Endodermal cell (in vitro differentiated cells): ENCODE measurements around the gene SSH2. TPM values are rescaled to one million over a fixed set of nuclear protein-coding genes. Genes with fewer than 3 reads are reported as not detected.

Experiments used
- DNase-seq: peaks from one replicate; pipeline ENCODE4 v3.0.0-alpha.2; 2017
- H3K27ac ChIP-seq: 2 replicates; pipeline ENCODE4 v1.5.1; 2013; ENCODE audit warnings: mild to moderate bottlenecking, low read depth, low read length, moderate library complexity
- H3K27me3 ChIP-seq: 2 replicates; pipeline ENCODE4 v1.6.1; 2013; ENCODE audit warnings: mild to moderate bottlenecking, low read length, moderate library complexity; ENCODE audit not compliant: insufficient read depth, control insufficient read depth, poor library complexity, severe bottlenecking
- H3K36me3 ChIP-seq: 2 replicates; pipeline ENCODE4 v1.7.0; 2013; ENCODE audit warnings: mild to moderate bottlenecking, low read length, moderate library complexity; ENCODE audit not compliant: control insufficient read depth, insufficient read depth
- H3K4me1 ChIP-seq: one replicate; pipeline ENCODE4 v1.7.0; 2013; ENCODE audit warnings: low read length; ENCODE audit not compliant: control insufficient read depth, insufficient read depth
- H3K4me3 ChIP-seq: 2 replicates; pipeline ENCODE4 v1.5.1; 2013; ENCODE audit warnings: mild to moderate bottlenecking, low read length, moderate library complexity
- H3K9ac ChIP-seq: 2 replicates; pipeline ENCODE4 v1.6.1; 2013; ENCODE audit warnings: mild to moderate bottlenecking, low read length, moderate library complexity; ENCODE audit not compliant: poor library complexity, severe bottlenecking; ENCODE audit errors: extremely low read depth
- H3K9me3 ChIP-seq: 2 replicates; pipeline ENCODE4 v1.6.1; 2013; ENCODE audit warnings: mild to moderate bottlenecking, low read length, moderate library complexity; ENCODE audit not compliant: control insufficient read depth
- H3K27ac Mint-ChIP-seq: 2 replicates; pipeline ENCODE4 v1.8.0; 2020; ENCODE audit warnings: mixed read lengths
- H3K27me3 Mint-ChIP-seq: 2 replicates; pipeline ENCODE4 v1.8.0; 2021; ENCODE audit warnings: mild to moderate bottlenecking, mixed read lengths; ENCODE audit not compliant: insufficient read depth
- H3K36me3 Mint-ChIP-seq: 2 replicates; pipeline ENCODE4 v1.8.0; 2020; ENCODE audit warnings: low read depth, mixed read lengths
- H3K4me1 Mint-ChIP-seq: 2 replicates; pipeline ENCODE4 v1.8.0; 2020; ENCODE audit warnings: mixed read lengths
- H3K4me3 Mint-ChIP-seq: 2 replicates; pipeline ENCODE4 v1.8.0; 2020; ENCODE audit warnings: mild to moderate bottlenecking, moderate library complexity, mixed read lengths
- H3K9me3 Mint-ChIP-seq: 2 replicates; pipeline ENCODE4 v1.8.0; 2020; ENCODE audit warnings: mild to moderate bottlenecking, mixed read lengths
- CTCF ChIP-seq: fragments of 200-600 bp; sonication (generic); conservative IDR thresholded peaks from 2 replicates; pipeline ENCODE4 v1.5.0; 2021; ENCODE audit warnings: antibody characterized with exemption, mild to moderate bottlenecking
- WGBS, 2 experiments: methylation state at CpG; one replicate each; pipeline versions ENCODE4 v1.1.5 to v1.1.7; 2013; ENCODE audit warnings: missing lambda C conversion rate in 2 of 2, mixed read lengths in 1 of 2; ENCODE audit not compliant: insufficient coverage in 1 of 2, insufficient read length in 1 of 2; 5-methylcytosine and 5-hydroxymethylcytosine counted together
- total RNA-seq, 2 donors: library from RNA; stranded (reverse); fragmentation: NEBNext Ultra II Directional in 1 of 2; extraction: Animal tissue kit (Norgen Biotek cat#: 25700) in 1 of 2; gene quantifications; 2 replicates in 1 of 2; 3 replicates in 1 of 2; pipeline ENCODE4 v1.2.1, GENCODE V29; 2021

Gene SSH2
- total RNA-seq, 2 donors from 2014 or later, result 11.3 to 13.5 TPM

- peaks cover 1% of the 10 kb centered on the region for H3K36me3 Mint-ChIP-seq
- H3K9me3 Mint-ChIP-seq, result no peaks in the 10 kb centered on the region
- no peak overlapping the region for H3K9ac ChIP-seq
- no peaks in the 10 kb centered on the region for H3K4me1 Mint-ChIP-seq
- H3K4me1 ChIP-seq, result no peaks in the 10 kb centered on the region
- no peaks in the 10 kb centered on the region for H3K36me3 ChIP-seq
- H3K9me3 ChIP-seq, result no peaks in the 10 kb centered on the region
- no peak for DNase-seq
- no peak for TF ChIP-seq CTCF
- no peak overlapping the region for H3K27ac Mint-ChIP-seq
- no peak overlapping the region for H3K4me3 ChIP-seq
- H3K27me3 ChIP-seq, result peaks cover 1% of the 10 kb centered on the region
- 81 to 89% methylated on average over 2 of the region's 2 CpGs for WGBS, 2 experiments
- no peak overlapping the region for H3K27ac ChIP-seq
- no peak overlapping the region for H3K4me3 Mint-ChIP-seq
- H3K27me3 Mint-ChIP-seq, result peaks cover 3% of the 10 kb centered on the region
These were observed 300.2 kb downstream of the SSH2 start for GRCh38 chr17:29629839-29630238.

DNA sequence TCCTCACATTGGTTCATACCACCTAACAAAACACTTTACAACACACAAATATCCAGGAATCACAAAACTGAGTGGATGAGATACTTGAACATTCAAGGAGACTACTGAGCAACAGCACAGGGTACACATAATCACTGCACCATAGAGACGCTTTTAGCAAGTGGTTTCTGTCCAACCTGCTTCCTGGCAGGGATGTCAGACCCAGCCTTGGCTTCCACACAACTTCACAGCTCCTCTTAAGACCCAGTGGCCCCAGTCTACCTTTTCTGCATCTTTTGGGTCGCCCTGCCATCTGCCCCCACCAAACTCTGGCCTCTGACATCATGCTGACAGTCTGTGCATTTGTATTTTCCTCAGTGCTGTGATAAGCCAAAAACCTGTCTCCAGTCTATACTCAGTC, 301.4 kb downstream of the SSH2 start:
- WGBS, 2 experiments, result 88 to 100% methylated on average over 1 to 2 of the region's 2 CpGs
- Histone ChIP-seq H3K27me3 (peaks cover 13% of the 10 kb centered on the region), H3K36me3 (no peaks in the 10 kb centered on the region), H3K27ac (no peak overlapping the region), H3K4me3 (no peak overlapping the region), H3K9ac (no peak overlapping the region), H3K9me3 (no peaks in the 10 kb centered on the region), H3K4me1 (no peaks in the 10 kb centered on the region)
- H3K9me3 Mint-ChIP-seq, result no peaks in the 10 kb centered on the region
- H3K27me3 Mint-ChIP-seq, result peaks cover 14% of the 10 kb centered on the region
- H3K4me3 Mint-ChIP-seq, result no peak overlapping the region
- H3K27ac Mint-ChIP-seq, result no peak overlapping the region
- TF ChIP-seq CTCF, result no peak
- no peak for DNase-seq
- H3K4me1 Mint-ChIP-seq, result no peaks in the 10 kb centered on the region
- H3K36me3 Mint-ChIP-seq, result no peaks in the 10 kb centered on the region

DNA sequence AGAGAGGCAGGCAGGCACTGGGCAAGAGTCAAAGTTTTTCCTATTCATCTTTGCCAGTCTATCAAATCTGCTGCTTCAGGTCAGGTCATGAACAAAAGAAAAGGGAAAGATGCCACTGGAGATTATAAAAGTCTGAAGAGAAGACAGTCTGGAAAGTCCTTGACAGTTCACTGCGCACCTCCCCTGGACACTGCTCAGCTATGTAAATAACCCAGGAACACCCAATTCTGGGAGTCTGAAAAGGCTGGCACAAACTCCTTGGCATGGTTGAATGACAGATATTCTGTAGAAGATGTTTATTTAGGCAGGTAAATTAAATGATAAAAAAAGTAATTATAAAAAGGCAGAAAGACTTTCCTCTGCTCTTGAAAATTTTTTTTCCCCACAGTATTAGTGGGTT, 302.1 kb downstream of the SSH2 start:
- no peak for TF ChIP-seq CTCF
- H3K4me3 Mint-ChIP-seq, result no peak overlapping the region
- no peaks in the 10 kb centered on the region for H3K36me3 Mint-ChIP-seq
- Histone ChIP-seq H3K27me3 (peaks cover 20% of the 10 kb centered on the region), H3K4me1 (peaks cover 2% of the 10 kb centered on the region), H3K4me3 (no peak overlapping the region), H3K27ac (no peak overlapping the region), H3K36me3 (no peaks in the 10 kb centered on the region), H3K9ac (no peak overlapping the region), H3K9me3 (no peaks in the 10 kb centered on the region)
- peaks cover 21% of the 10 kb centered on the region for H3K27me3 Mint-ChIP-seq
- H3K4me1 Mint-ChIP-seq, result peaks cover 4% of the 10 kb centered on the region
- 100% methylated on average over 1 of the region's 1 CpG for WGBS, 2 experiments
- no peaks in the 10 kb centered on the region for H3K9me3 Mint-ChIP-seq
- no peak overlapping the region for H3K27ac Mint-ChIP-seq
- no peak for DNase-seq
